Lower leg skin (tissue), 4 donors: ENCODE results near the gene RAD51B. TPM values are rescaled to one million over a fixed set of nuclear protein-coding genes. Genes with fewer than 3 reads are reported as not detected.
A peak's percentile ranks its signal among the peaks of the same experiment; 100 is the strongest.

Experiments used
- DNase-seq, 2 donors: peaks; one replicate each; pipeline ENCODE4 v3.0.0-alpha.2; 2019; ENCODE audit warnings: low spot score in 2 of 2
- H3K4me3 ChIP-seq: fragments of 200-600 bp; sonication (generic); 2 replicates; pipeline ENCODE4 v1.5.1; 2017; ENCODE audit warnings: mild to moderate bottlenecking, low read depth; ENCODE audit not compliant: poor library complexity, severe bottlenecking
- POLR2A ChIP-seq, 2 donors: fragments of 450-650 bp; IDR thresholded peaks; one replicate each; pipeline ENCODE4 v1.6.1; 2016 to 2017; ENCODE audit warnings: antibody characterized with exemption in 2 of 2, mild to moderate bottlenecking in 1 of 2, moderate library complexity in 1 of 2
- WGBS, 2 donors: methylation state at CpG; one replicate each; pipeline ENCODE4 v1.1.5; 2018; 5-methylcytosine and 5-hydroxymethylcytosine counted together
- intact Hi-C: fragments of 100-400 bp; cut with DNase I; formaldehyde crosslinking; loops from one replicate; pipeline ENCODE4 v1.15.0; 2023; ENCODE audit warnings: low total_unique reads
- total RNA-seq, 4 donors: library from RNA; depleted of rRNA; stranded (reverse); fragments of >200 nt; gene quantifications; one replicate each; pipeline ENCODE4 v1.1.0, GENCODE V29; 2016
- TF ChIP-seq, protein P1 (sequence below), 3 donors: fragments of 450-650 bp; IDR thresholded peaks; one replicate each; pipeline ENCODE4 v1.5.1; 2016; ENCODE audit warnings: antibody characterized with exemption in 3 of 3, mild to moderate bottlenecking in 3 of 3, moderate library complexity in 2 of 3

Gene RAD51B
- total RNA-seq, 4 donors from 2014 or later = 6.1 to 27.2 (median 13.6) TPM

DNA sequence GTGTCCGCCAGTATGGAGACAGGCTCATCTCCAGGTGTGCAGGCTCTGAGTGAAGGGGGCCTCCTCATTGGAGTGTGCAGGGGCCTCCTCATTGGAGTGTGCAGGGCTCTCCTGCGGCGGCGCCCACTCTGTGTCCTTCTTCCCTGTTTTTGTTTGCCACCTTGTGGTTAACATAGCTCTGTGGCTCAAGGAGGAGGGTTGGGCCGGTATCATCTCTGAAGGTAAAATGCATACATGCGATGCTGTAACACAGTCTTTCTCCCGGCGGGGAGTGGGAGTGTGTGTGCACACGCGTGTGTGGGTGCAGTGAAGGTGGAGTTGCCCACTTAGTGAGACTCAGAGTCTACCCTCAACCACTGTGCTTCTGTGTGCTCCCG, 543.9 kb downstream of the RAD51B start:
- no peak overlapping the region for H3K4me3 ChIP-seq
- WGBS, 2 donors = 77 to 91% methylated on average over 11 of the region's 11 CpGs
- TF ChIP-seq, protein P1, sequence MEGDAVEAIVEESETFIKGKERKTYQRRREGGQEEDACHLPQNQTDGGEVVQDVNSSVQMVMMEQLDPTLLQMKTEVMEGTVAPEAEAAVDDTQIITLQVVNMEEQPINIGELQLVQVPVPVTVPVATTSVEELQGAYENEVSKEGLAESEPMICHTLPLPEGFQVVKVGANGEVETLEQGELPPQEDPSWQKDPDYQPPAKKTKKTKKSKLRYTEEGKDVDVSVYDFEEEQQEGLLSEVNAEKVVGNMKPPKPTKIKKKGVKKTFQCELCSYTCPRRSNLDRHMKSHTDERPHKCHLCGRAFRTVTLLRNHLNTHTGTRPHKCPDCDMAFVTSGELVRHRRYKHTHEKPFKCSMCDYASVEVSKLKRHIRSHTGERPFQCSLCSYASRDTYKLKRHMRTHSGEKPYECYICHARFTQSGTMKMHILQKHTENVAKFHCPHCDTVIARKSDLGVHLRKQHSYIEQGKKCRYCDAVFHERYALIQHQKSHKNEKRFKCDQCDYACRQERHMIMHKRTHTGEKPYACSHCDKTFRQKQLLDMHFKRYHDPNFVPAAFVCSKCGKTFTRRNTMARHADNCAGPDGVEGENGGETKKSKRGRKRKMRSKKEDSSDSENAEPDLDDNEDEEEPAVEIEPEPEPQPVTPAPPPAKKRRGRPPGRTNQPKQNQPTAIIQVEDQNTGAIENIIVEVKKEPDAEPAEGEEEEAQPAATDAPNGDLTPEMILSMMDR (IDR thresholded peaks at IDR 0.05) = no peak
- no peak for TF ChIP-seq POLR2A (IDR thresholded peaks at IDR 0.05)
- intact Hi-C loops = no loop called here
- DNase-seq = no peak

DNA sequence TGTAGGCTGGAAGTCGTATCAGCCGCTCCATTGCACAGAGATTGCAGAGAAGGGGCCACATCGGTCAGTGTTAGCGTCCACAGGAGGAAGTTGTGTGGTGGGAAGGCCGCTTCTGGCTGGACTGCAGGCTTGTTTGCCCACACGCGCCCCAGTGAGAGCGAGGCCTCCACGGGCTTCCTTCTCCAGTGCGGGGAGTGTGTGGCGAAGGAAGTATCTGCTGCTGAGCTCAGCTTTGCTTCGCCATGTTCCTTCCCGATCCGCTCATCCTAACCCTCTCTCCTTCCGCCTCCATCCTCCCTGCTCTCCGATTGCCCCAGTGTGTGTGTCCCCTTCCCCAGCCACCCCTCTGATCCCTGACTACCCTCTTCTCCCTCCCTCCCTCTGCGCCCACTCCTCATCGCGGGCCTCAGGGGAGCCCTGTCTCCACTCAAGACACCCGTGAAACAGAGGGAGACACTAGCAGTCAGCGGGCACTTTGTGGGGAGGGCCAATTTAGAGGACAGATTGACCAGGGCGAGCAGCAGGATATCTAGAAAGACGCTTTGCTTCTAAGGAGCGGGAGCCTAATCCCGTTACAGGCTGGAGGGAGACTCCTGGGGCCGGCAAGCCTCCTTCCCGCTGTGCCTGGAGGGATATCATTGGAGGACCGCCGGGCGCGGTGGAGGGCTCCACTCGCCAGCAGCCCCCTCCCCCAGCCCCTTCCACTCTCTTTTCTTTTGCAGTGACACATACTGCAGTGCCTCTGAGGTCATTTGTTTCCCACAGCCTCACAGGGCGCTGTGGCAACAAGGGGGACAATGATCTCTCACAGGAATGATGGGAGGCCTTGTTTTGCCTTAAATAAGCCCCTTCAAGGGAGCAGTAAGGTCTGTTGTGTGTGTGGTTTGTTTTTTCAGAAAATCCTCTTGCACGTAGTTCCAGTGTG, 544.5 kb downstream of the RAD51B start:
- intact Hi-C loops = no loop called here
- DNase-seq = peak in 1 of 2 donors; percentile 85
- H3K4me3 ChIP-seq = no peak overlapping the region
- WGBS, 2 donors = 81 to 88% methylated on average over 34 of the region's 34 CpGs
- TF ChIP-seq, protein P1 (IDR thresholded peaks at IDR 0.05) = no peak
- TF ChIP-seq POLR2A (IDR thresholded peaks at IDR 0.05) = no peak

DNA sequence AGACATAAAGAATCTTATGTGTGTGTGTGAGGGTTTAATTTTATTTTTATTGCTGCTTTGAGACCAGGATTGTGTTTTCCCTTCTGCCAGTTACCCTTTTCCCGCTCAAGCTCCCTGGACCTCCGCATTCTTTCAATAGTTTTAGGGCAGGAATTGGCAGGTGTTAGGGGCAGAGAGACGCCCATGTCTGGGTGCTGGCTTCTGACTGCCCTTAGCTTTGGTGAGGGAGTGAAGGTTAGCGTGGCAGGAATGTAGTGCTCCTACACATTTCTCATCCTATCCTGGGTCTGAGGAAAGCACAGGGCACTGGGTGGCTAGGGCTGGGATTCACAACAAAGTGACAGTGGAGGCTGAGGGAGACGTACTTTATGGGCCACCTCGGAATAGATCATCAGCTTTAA, 545.2 kb downstream of the RAD51B start:
- TF ChIP-seq, protein P1 (IDR thresholded peaks at IDR 0.05) = no peak
- TF ChIP-seq POLR2A (IDR thresholded peaks at IDR 0.05) = no peak
- no peak for DNase-seq
- intact Hi-C loops = no loop called here
- 56 to 67% methylated on average over 6 of the region's 6 CpGs for WGBS, 2 donors
- H3K4me3 ChIP-seq = no peak overlapping the region

DNA sequence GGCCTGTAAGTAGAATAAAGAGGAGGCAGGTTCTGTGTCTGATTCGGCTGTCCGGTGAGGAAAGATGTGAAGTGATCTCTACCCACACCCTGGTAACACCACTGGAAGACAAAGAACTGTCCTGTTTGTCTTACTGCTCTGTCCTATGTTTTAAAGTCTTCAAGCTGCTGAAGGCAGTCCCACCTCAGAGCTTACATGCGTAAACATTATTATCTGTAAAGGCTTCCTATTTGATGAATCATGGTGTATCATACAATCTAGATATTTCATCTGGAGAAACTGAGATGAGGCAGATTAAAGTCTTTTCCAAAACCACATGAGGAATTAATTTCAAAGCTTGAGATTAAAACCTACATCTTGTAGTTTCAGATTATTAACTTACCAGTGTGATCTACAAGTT, 545.6 kb downstream of the RAD51B start:
- no peak overlapping the region for H3K4me3 ChIP-seq
- intact Hi-C loops = no loop called here
- WGBS, 2 donors = 57 to 79% methylated on average over 3 of the region's 3 CpGs
- DNase-seq = no peak
- TF ChIP-seq POLR2A (IDR thresholded peaks at IDR 0.05) = no peak
- TF ChIP-seq, protein P1 (IDR thresholded peaks at IDR 0.05) = no peak

DNA sequence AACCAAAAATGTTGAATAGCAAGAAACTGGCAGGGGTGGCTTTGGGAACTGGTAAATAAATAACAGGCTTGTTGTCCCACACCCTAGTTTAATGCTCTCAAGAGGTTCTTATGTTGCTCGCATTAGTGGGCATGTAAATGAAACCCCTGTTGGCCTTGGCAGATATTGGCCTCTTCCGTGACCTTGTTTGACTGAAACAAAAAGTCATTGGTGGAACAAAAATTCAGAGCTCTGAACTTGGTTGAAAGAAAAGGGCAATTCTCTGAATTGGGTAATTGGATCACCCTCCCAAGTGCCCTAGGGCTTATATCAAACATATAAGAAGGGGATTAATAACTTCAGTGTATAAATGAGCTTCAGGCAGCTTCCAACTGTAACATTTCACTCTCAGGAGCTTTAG, 547.1 kb downstream of the RAD51B start:
- H3K4me3 ChIP-seq = no peak overlapping the region
- TF ChIP-seq POLR2A (IDR thresholded peaks at IDR 0.05) = no peak
- TF ChIP-seq, protein P1 (IDR thresholded peaks at IDR 0.05) = no peak
- intact Hi-C loops = no loop called here
- DNase-seq = no peak
- 82 to 88% methylated on average over 2 of the region's 2 CpGs for WGBS, 2 donors
